Fibroblast of skin of right biceps (primary cell): ENCODE results near the gene HYKK.
A peak's percentile ranks its signal among the peaks of the same experiment; 100 is the strongest.
"Not testable (repeated sequence)": the region's sequence is repeated elsewhere in the genome, so short reads cannot be mapped to it uniquely, and the experiment has no call there.

Source experiments
- DNase-seq: peaks from one replicate; pipeline ENCODE4 v3.0.0-alpha.2; 2013

The HYKK gene

DNA sequence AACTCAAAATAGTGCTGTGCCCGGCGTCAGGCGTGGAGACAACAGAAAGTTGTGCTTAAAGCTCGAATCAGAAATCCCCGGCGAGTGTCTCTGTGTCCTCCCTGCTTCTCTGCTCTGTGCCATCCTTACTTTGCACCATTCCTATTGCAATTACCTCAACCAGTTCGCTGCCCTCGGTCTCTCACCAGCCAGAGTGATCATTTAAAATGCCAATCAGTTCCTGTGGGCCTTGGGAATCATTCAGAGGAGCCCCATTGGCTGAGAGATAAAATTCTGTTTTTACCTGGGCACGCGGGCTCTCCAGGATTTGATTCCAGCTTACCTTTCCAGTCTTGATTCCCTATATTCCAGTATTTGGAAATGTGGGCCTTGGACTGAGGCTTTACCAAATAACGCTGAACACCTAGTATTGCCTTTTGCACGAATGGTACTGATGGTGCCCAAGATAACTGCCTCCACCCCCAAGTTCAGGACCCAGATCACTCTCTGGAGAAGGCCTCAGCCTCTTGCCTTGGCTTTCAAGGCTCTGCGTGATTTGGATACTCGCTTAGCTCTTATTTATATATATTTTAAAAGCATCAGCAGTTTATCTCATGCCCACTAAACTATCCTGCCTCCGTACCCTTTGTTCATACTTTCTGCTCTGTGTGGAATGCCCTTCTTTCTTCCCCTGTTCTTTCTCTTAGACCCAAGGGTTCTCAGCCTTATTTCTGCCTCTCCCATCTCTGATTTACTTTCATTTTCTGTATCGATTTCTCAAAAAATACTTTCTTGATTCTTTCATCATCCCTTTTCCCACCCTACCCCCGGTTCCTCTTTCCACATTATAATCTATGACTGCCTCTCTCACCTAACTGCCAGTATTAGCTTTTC is 33.7 kb downstream of the HYKK start:
- peak; percentile 8 for DNase-seq

DNA sequence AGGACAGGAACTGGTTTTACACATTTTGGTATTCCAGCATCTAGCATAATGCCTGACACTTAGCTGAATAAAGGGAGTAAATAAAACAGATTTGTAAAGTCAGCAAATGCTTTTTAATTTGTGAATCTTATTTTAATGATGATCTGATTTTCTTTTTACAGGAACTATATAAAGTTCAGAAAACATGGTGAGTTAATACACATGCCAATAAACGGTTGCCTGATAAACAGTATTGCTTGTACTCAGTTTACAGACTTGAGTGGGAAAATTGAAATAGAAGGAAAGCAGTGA is 34.3 kb downstream of the HYKK start:
- DNase-seq, result no peak

DNA sequence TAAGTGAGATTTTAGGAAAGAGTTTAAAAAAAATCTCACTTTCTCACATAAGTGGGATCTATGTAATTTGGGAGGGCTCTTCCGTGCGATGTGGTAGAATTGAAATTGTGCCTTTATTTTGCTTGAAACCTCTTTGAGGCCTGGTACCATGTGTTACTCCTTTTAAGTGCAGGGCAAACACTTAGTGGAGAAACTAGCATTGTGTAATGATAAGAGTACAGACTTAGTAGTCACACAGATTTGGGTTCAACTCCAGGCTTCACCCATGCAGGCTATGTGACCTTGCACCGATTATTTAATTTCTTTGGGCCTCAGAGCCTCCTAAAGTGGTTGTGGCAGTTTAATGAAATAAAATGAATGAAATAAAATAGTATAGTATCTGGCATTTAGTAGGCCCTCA is 35.3 kb downstream of the HYKK start:
- DNase-seq, result no peak

DNA sequence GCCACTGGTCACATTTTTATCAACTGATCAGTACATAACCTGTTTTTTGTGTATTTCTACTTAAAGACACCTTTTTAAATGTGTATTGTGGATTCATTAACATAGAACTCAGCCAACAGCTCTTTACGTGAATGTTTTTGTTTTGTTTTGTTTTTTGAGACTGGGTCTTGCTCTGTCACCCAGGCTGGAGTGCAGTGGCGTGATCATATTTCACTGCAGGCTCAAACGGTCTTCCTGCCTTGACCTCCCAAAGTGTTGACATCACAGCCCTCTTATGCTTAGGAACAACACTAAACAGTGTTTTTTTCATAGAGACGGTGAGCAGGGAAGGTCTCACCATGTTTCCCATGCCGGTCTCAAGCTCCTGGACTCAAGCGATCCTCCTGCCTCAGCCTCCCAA is 42.8 kb downstream of the HYKK start:
- DNase-seq, result no peak

DNA sequence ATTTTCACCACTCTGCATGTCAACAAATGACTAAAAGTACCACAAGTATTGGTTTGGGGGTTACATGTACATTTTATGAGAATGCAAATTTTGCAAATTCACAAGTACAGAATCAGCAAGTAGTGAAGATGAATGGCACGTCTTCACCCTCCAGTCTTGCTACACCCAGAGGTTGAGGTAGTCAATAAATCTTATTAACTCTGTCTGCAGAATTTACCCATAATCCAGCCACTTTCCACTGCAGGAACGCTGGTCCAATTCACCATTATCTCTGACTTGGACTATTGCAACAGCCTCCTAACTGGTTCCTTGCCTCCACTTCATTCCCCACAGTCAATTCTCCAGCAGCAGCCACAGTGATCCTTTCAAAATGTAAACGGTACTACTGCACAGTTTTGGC is 43.4 kb downstream of the HYKK start:
- no peak for DNase-seq

DNA sequence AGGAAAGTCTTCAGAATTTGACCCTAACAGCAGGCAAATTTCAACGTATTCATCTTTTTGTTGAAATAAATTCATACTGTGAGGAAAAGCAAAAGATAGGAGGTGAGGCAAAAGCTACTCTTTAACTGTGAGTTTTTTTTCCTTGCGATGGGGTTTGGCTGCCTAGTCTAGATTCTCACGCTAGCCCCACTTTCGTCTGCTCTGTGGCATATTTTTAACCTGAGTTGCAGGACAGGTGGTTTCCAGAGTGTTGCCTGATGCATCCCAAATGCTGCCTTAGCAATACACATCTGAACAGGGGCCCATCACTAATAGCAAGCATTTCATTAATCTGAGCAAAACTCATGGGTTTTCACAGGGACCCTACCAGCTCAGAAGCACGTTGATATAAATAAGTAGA is 44.5 kb downstream of the HYKK start:
- no peak for DNase-seq

DNA sequence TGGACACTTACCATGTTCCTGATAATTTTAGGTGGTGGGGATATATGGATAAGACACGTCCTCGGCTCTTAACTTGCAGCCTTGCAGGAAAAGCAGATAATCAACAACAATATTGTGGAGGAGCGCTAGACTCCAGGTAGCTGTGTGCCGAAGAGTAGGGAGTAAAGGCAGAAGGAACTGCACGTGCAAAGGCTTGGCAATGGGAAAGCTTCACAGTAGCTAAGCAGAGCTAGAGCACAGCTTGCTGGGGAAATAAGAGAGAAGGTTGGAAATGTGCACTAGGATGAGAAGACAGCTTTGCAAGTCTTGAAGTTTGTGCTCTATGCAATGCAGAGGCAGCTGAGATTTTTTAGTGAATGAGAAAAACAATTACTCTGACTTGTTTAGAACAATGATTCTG is 45.2 kb downstream of the HYKK start:
- no peak for DNase-seq

DNA sequence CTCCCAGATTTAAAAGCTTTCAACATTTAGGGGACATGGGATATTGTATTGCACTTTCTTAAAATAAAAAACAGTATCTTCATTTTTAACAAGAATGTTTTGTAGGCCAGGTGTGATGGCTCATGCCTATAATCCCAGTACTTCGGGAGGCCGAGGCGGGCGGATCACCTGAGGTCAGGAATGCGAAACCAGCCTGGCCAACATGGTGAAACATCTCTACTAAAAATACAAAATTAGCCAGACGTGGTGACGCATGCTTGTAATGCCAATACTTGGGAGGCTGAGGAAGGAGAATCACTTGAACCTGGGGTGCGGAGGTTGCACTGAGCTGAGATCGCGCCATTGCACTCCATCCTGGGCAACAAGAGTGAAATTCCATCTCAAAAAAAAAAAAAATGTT is 52.8 kb downstream of the HYKK start:
- not testable (repeated sequence) for DNase-seq

DNA sequence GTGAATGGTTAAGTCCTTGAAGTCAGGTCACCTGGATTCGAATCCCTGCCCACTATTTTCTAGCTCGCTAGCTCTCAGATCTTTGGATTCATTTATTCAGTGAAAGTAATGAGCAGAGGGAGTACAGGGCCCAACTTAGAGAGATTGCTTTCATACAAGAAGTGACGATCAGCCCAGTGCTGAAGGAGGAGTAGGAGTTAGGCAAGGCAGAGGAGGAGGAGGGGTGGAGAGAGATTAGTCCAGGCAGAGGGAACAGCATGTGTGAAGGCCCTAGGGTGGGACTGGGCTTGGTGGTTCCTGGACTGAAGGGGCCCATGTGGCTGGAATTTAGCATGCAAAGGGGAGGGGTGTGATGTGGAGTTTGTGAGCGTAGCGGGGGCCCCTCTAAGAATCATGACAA is 54.1 kb downstream of the HYKK start:
- DNase-seq, result no peak

DNA sequence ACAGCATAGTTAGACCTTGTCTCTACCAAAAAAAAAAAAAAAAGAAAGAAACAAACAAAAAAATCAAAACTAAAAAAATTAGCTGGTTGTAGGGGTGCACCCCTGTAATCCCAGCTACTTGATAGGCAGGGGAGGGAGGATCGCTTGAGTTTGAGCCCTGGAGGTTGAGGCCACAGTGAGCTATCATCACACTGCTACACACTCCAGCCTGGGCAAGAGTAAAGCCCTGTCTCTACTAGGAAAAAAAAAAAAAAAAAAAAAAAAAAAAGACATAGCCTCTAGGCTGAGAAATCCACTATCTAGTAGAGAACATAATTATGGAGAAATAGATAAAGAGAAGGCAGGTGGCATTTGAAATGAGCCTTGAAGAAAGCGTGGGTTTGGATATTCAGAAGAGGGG is 55.7 kb downstream of the HYKK start:
- no peak for DNase-seq

DNA sequence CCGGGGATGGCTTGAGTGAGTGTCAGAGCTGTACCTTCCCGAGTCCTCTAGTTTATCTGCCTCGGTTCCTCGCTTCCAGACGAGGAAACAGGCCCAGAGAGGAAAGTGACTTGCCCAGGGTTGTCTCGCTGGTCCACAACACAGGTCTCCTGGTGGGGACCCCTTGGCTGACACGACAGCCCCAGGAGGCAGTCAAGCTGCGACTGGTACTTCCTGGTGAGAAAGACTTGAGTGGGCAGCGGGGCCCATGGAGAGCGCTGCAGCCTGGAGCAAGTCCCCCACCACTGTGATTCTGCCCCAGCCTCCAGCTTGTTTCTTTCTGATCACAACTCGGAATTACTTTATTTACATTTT is 57.3 kb downstream of the HYKK start:
- DNase-seq, result no peak

DNA sequence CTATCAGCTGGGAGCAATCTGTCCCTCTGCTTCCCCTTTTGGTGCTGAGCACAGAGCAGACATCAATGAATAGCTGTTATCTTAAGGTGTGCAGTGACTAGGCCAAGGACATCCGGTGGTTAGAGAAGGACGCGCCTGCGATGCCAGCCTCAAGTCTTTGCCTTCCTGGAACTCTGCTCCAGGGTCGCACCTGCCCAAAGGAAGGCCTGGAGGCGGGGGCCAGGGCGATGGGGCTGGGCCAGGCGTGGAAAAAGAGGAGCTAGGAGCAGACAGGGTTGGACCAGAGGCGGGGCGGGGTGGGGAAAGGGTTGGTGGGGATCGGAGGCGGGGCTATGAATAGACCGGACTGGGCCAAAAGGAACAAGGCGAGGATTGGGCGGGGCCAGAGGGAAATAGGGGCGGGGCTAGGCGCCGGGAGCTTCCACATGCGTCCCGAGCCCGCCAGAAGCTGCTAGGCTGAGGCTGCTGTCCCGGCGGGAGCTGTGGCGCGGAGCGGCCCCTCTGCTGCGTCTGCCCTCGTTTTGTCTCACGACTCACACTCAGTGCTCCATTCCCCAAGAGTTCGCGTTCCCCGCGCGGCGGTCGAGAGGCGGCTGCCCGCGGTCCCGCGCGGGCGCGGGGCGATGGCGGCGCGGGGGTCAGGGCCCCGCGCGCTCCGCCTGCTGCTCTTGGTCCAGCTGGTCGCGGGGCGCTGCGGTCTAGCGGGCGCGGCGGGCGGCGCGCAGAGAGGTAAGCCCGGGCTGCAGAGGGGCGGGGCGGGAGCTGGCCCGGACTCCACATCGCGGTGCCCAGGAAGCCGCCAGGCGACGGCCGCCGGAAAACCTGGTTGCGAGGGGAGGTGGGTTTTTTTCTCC is 57.9 kb downstream of the HYKK start, which contains the start of gene CHRNA5:
TSS of gene CHRNA5 (plus strand) at position 424 of the 854 bp plus-strand sequence. CDS start at position 624, 200 bp downstream.
- peak; percentile 83 for DNase-seq

DNA sequence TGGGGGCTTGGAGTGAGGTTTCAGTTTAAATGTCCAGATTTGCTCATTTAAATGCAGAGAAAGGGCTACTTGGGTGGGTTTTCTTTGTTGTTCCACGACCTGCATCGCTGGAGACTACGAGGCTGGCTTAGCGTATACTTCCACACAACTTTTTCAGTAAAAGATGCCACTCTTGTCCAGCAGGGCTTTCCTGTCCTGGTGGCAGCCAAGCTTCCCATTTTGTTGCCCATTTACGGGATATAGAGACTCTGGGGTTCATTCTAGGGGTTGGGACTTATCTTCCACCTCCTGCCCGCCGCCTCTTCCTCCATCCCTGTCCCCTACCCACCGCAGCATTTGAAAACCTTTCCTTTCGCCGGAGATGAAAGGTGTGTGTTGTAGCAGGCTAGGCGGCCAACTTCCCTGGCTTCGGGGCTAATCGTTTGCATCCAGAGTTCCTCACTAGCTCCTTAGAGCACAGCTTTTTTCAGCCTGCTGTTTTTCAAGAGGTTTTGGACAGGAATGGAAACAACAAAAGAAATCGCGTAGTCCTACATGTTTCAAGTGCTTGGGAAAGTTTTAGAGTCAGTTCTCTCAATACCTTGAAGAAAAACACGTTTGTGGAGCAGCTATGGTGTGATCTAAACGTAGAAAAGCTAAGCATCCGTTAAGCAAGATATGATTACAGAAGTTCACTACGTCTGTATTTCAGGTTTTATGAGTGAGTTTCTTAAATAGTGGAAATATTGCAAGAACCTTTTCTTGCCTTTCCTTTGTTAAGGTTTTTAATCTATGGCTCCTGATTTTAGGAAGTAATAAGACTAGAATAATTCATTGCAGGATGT is 58.8 kb downstream of the HYKK start:
- DNase-seq, result peak; percentile 14

DNA sequence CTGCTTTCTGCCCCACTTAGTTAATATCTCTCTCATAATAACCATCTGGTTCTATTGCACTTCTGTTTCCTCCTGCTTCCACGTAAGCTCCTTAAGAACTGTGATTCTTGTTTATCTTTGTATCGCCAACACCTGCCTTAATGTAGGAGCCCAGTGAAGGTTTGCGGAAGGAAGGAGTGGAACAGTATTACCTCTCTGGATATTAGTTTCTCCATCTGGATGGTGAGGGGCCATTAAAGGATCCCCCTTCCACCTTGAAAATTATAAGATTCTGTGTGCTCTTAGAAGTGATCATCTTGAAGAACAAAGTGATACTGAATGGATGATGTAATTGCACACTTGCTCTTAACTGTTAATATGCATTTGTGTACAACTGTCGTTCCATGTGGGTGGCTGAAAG is 60.2 kb downstream of the HYKK start:
- no peak for DNase-seq

DNA sequence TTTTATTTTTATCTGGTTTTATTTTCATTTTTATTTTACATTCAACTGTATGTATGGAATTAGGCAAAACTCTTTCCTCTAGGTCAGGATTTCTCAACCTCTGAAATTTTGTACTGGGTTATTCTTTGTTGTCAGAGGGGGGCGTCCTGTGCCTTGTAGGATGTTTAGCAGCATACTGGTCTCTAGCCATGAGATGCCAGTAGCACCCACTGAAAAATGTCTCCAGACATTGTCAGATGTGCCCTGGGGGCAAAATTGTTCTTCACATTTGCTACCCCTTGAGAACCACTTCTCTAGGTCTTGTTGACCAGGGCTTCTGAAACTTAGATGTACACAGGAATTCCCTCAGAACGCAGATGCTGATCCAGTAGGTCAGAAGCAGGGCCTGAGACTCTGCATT is 63.3 kb downstream of the HYKK start:
- no peak for DNase-seq

DNA sequence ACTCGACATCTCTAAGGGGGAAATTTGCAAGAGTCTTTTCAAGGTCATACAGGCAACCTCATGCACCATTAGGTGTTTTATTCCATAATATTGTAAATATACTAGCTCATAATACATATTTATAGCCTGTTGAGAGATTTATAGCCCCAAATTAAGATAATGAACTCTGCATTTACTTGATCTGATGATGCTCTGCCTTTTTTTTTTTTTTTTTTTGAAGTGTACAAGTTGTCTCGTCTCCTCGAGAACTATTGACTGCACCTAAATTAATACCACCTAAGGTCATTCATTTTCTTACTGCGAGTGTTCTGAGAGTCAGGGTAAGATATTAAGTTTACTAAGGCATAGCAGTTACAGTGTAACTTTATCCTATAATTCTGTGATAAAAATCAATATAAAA is 64.0 kb downstream of the HYKK start:
- no peak for DNase-seq

DNA sequence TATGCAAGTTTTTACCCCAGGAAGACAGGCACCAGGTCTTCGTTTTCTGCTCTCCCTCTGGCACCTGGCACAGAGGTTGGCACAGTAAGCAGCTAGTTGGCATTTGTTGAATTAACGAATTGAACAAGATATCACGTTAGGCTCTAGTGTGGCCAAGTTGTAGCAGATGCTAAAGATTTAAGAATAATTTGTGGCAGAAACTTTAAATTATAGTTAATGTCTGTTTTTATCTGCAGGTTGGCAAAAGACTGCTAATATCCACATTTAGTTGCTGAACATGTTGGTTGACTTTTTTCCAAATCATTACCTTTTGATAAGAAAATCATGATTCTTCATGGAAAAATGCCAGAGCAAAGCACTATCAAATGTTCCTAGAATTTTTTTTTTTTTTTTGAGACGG is 66.0 kb downstream of the HYKK start:
- DNase-seq, result no peak

DNA sequence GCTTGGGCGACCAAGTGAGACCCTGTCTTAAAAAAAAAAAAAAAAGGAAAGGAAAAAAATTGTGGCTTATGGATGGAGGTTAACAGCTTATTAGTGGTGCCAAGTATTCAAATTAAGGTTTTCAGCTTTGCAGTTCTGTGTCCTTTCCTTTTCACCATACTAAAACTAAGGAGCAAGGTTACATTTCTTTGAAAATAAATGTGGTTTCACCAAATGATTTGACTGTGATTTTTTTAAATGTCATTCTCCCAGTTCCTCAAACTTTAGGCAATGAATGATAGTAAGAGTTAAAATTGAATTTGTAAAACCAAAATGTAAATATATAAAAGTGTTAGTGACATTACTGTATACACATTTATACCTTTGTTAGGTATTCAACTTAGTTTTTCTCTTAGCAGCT is 67.6 kb downstream of the HYKK start:
- DNase-seq, result no peak
